ENCODE measurements around the gene RER1. TPM values are rescaled to one million over a fixed set of nuclear protein-coding genes. Genes with fewer than 3 reads are reported as not detected.

The RER1 gene
- total RNA-seq, 1 experiment from 2014 or later = 110 TPM

GRCh38 chr1:2358072-2358471 is 33.6 kb upstream of the RER1 start:
- no peaks in the 10 kb centered on the region for H4K20me1 ChIP-seq (ENCODE audit: control insufficient read depth, insufficient read depth, insufficient read length)
- H4K8ac ChIP-seq (replicated peaks; ENCODE audit: insufficient read length, low read depth, low read length) = no peak overlapping the region
- TF ChIP-seq, protein P1, sequence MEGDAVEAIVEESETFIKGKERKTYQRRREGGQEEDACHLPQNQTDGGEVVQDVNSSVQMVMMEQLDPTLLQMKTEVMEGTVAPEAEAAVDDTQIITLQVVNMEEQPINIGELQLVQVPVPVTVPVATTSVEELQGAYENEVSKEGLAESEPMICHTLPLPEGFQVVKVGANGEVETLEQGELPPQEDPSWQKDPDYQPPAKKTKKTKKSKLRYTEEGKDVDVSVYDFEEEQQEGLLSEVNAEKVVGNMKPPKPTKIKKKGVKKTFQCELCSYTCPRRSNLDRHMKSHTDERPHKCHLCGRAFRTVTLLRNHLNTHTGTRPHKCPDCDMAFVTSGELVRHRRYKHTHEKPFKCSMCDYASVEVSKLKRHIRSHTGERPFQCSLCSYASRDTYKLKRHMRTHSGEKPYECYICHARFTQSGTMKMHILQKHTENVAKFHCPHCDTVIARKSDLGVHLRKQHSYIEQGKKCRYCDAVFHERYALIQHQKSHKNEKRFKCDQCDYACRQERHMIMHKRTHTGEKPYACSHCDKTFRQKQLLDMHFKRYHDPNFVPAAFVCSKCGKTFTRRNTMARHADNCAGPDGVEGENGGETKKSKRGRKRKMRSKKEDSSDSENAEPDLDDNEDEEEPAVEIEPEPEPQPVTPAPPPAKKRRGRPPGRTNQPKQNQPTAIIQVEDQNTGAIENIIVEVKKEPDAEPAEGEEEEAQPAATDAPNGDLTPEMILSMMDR (conservative IDR thresholded peaks at IDR 0.05) = no peak
- no peaks in the 10 kb centered on the region for H3K79me1 ChIP-seq (ENCODE audit: insufficient read depth, low read depth, low read length, poor library complexity, severe bottlenecking)
- no peak overlapping the region for H3T11ph ChIP-seq (ENCODE audit: low read length)
- H2BK5ac ChIP-seq (ENCODE audit: insufficient read length, low read length) = no peak overlapping the region
- H4K91ac ChIP-seq (ENCODE audit: insufficient read length, low read depth, low read length) = no peak overlapping the region
- no peak overlapping the region for H3K4me3 Mint-ChIP-seq
- H3K4me1 ChIP-seq (ENCODE audit: insufficient read depth, low read length) = no peaks in the 10 kb centered on the region
- no peak overlapping the region for H3K4ac ChIP-seq (ENCODE audit: low read depth, low read length)
- no peak overlapping the region for H2AK5ac ChIP-seq (ENCODE audit: insufficient read length, low read length)
- H3K36me3 Mint-ChIP-seq (ENCODE audit: insufficient read depth in 1 of 3, low read depth in 3 of 3) = peaks cover 0 to 3% (median 0%) of the 10 kb centered on the region in 3 experiments; a peak in 2 of 7 replicates
- WGBS (ENCODE audit: extremely low coverage, insufficient read length, low lambda C conversion rate) = no CpG with 5 or more reads among the region's 13 CpGs
- no peak overlapping the region for H3K56ac ChIP-seq (ENCODE audit: insufficient read length, low read depth, low read length)
- no peak overlapping the region for H3K23ac ChIP-seq (ENCODE audit: insufficient read length, low read depth, low read length)
- no peaks in the 10 kb centered on the region for H3K79me2 ChIP-seq (ENCODE audit: insufficient read depth, low read length)
- no peak for DNase-seq
- peak overlapping the region; percentile 8 to 65 (median 30); a peak in 3 of 7 replicates for H3K27ac Mint-ChIP-seq
- no peak overlapping the region for H3K9ac ChIP-seq (ENCODE audit: extremely low read depth, insufficient read length, low read length)
- H3K18ac ChIP-seq (ENCODE audit: insufficient read length, low read depth, low read length) = no peak overlapping the region
- H3K9me3 Mint-ChIP-seq = peaks cover under 1 to 4% of the 10 kb centered on the region in 2 experiments; a peak in 3 of 5 replicates
- H2BK15ac ChIP-seq (ENCODE audit: low read depth, low read length) = no peak overlapping the region
- H3K23me2 ChIP-seq (ENCODE audit: insufficient read length, low read depth, low read length, poor library complexity, severe bottlenecking) = no peaks in the 10 kb centered on the region
- H2AFZ ChIP-seq (ENCODE audit: low read length) = no peak overlapping the region
- no peaks in the 10 kb centered on the region for H3K9me3 ChIP-seq (ENCODE audit: control insufficient read depth, low read depth, low read length)
- no peak overlapping the region for H4K5ac ChIP-seq (ENCODE audit: insufficient read length, low read depth, low read length)
- no peak overlapping the region for H2BK12ac ChIP-seq (ENCODE audit: insufficient read length, low read depth, low read length)
- H3K4me1 Mint-ChIP-seq = no peaks in the 10 kb centered on the region
- no peak overlapping the region for H2BK120ac ChIP-seq (ENCODE audit: low read depth, low read length, poor library complexity, severe bottlenecking)
- no peak overlapping the region for H3K27ac ChIP-seq (ENCODE audit: insufficient read length, low read depth, low read length)
- no peaks in the 10 kb centered on the region for H3K27me3 ChIP-seq (ENCODE audit: insufficient read depth, low read length)
- H3K14ac ChIP-seq (ENCODE audit: insufficient read depth, low read length) = no peak overlapping the region
- no peak overlapping the region for H3K4me2 ChIP-seq (ENCODE audit: insufficient read depth, insufficient read length, low read length)
- H2BK20ac ChIP-seq (ENCODE audit: low read depth, low read length, poor library complexity, severe bottlenecking) = no peak overlapping the region
- H3K27me3 Mint-ChIP-seq (ENCODE audit: low read depth) = peaks cover 1% of the 10 kb centered on the region
